H9 (cell line): ENCODE measurements around the gene PPP1R15A. TPM values are rescaled to one million over a fixed set of nuclear protein-coding genes. Genes with fewer than 3 reads are reported as not detected.

Source experiments
- DNase-seq: peaks from one replicate; pipeline ENCODE4 v3.0.0-alpha.2; 2017
- H2AFZ ChIP-seq: one replicate; pipeline ENCODE4 v1.6.1; 2013; ENCODE audit warnings: mild to moderate bottlenecking, low read length, control low read depth, moderate library complexity
- H2AK5ac ChIP-seq: 2 replicates; pipeline ENCODE4 v1.6.1; 2013; ENCODE audit warnings: low read length, control low read depth, mixed read lengths; ENCODE audit not compliant: insufficient read length
- H2BK120ac ChIP-seq: one replicate; pipeline ENCODE4 v1.6.1; 2013; ENCODE audit warnings: low read depth, mild to moderate bottlenecking, low read length, control low read depth, inconsistent platforms; ENCODE audit not compliant: poor library complexity, severe bottlenecking
- H2BK12ac ChIP-seq: 2 replicates; pipeline ENCODE4 v1.6.1; 2013; ENCODE audit warnings: low read length, control low read depth, mixed read lengths, low read depth; ENCODE audit not compliant: insufficient read length
- H2BK15ac ChIP-seq: 2 replicates; pipeline ENCODE4 v1.6.1; 2013; ENCODE audit warnings: low read depth, low read length, control low read depth
- H2BK20ac ChIP-seq: one replicate; pipeline ENCODE4 v1.6.1; 2013; ENCODE audit warnings: low read depth, mild to moderate bottlenecking, low read length, control low read depth, inconsistent platforms; ENCODE audit not compliant: poor library complexity, severe bottlenecking
- H2BK5ac ChIP-seq: 2 replicates; pipeline ENCODE4 v1.6.1; 2013; ENCODE audit warnings: low read length, control low read depth, mixed read lengths; ENCODE audit not compliant: insufficient read length
- H3K14ac ChIP-seq: 2 replicates; pipeline ENCODE4 v1.6.1; 2013; ENCODE audit warnings: low read length, control low read depth; ENCODE audit not compliant: insufficient read depth
- H3K18ac ChIP-seq: 2 replicates; pipeline ENCODE4 v1.6.1; 2013; ENCODE audit warnings: low read depth, mild to moderate bottlenecking, mixed read lengths, low read length, control low read depth; ENCODE audit not compliant: insufficient read length
- H3K23ac ChIP-seq: 2 replicates; pipeline ENCODE4 v1.6.1; 2013; ENCODE audit warnings: low read length, control low read depth, mixed read lengths, low read depth; ENCODE audit not compliant: insufficient read length
- H3K23me2 ChIP-seq: 2 replicates; pipeline ENCODE4 v1.6.1; 2013; ENCODE audit warnings: low read depth, mild to moderate bottlenecking, mixed read lengths, low read length, control low read depth; ENCODE audit not compliant: insufficient read length, poor library complexity, severe bottlenecking
- H3K27ac ChIP-seq: 2 replicates; pipeline ENCODE4 v1.5.1; 2013; ENCODE audit warnings: low read length, control low read depth, mixed read lengths, low read depth; ENCODE audit not compliant: insufficient read length
- H3K27me3 ChIP-seq: 2 replicates; pipeline ENCODE4 v1.6.1; 2013; ENCODE audit warnings: low read length, control low read depth, inconsistent platforms; ENCODE audit not compliant: insufficient read depth
- H3K4ac ChIP-seq: 2 replicates; pipeline ENCODE4 v1.6.1; 2013; ENCODE audit warnings: low read depth, mild to moderate bottlenecking, control low read depth, inconsistent platforms, low read length, moderate library complexity
- H3K4me1 ChIP-seq: 2 replicates; pipeline ENCODE4 v1.6.1; 2013; ENCODE audit warnings: low read length, control low read depth, inconsistent platforms; ENCODE audit not compliant: insufficient read depth
- H3K4me2 ChIP-seq: 2 replicates; pipeline ENCODE4 v1.6.1; 2013; ENCODE audit warnings: low read length, control low read depth, mixed read lengths; ENCODE audit not compliant: insufficient read length, insufficient read depth
- H3K56ac ChIP-seq: 2 replicates; pipeline ENCODE4 v1.6.1; 2013; ENCODE audit warnings: low read depth, mild to moderate bottlenecking, mixed read lengths, low read length, control low read depth; ENCODE audit not compliant: insufficient read length
- H3K79me1 ChIP-seq: 2 replicates; pipeline ENCODE4 v1.6.1; 2013; ENCODE audit warnings: low read depth, mild to moderate bottlenecking, moderate library complexity, low read length, control low read depth, inconsistent platforms; ENCODE audit not compliant: insufficient read depth, poor library complexity, severe bottlenecking
- H3K79me2 ChIP-seq: 2 replicates; pipeline ENCODE4 v1.6.1; 2013; ENCODE audit warnings: low read length, control low read depth, inconsistent platforms; ENCODE audit not compliant: insufficient read depth
- H3K9ac ChIP-seq: 2 replicates; pipeline ENCODE4 v1.6.1; 2013; ENCODE audit warnings: low read length, control low read depth, mixed read lengths; ENCODE audit not compliant: insufficient read length; ENCODE audit errors: extremely low read depth
- H3K9me3 ChIP-seq: one replicate; pipeline ENCODE4 v1.6.1; 2013; ENCODE audit warnings: low read depth, low read length, inconsistent platforms; ENCODE audit not compliant: control insufficient read depth
- H3T11ph ChIP-seq: one replicate; pipeline ENCODE4 v1.6.1; 2013; ENCODE audit warnings: mild to moderate bottlenecking, low read length, control low read depth, inconsistent platforms
- H4K20me1 ChIP-seq: one replicate; pipeline ENCODE4 v1.6.1; 2013; ENCODE audit not compliant: control insufficient read depth, insufficient read length, insufficient read depth
- H4K5ac ChIP-seq: 2 replicates; pipeline ENCODE4 v1.6.1; 2013; ENCODE audit warnings: low read depth, mild to moderate bottlenecking, mixed read lengths, low read length, control low read depth; ENCODE audit not compliant: insufficient read length
- H4K8ac ChIP-seq: replicated peaks from 2 replicates; pipeline ENCODE4 v1.6.1; 2013; ENCODE audit warnings: low read length, control low read depth, mixed read lengths, low read depth; ENCODE audit not compliant: insufficient read length
- H4K91ac ChIP-seq: 2 replicates; pipeline ENCODE4 v1.6.1; 2013; ENCODE audit warnings: low read depth, mild to moderate bottlenecking, moderate library complexity, mixed read lengths, low read length, control low read depth; ENCODE audit not compliant: insufficient read length
- H3K27ac Mint-ChIP-seq, 3 experiments: 2 replicates in 2 of 3; 3 replicates in 1 of 3; pipeline ENCODE4 v1.8.0; 2020 to 2021; ENCODE audit warnings: mixed read lengths in 3 of 3, mild to moderate bottlenecking in 1 of 3, moderate library complexity in 1 of 3
- H3K27me3 Mint-ChIP-seq: 2 replicates; pipeline ENCODE4 v1.8.0; 2021; ENCODE audit warnings: low read depth, mild to moderate bottlenecking, moderate library complexity, mixed read lengths
- H3K36me3 Mint-ChIP-seq, 3 experiments: 2 replicates in 2 of 3; 3 replicates in 1 of 3; pipeline ENCODE4 v1.8.0; 2020 to 2021; ENCODE audit warnings: low read depth in 3 of 3, mixed read lengths in 3 of 3; ENCODE audit not compliant: insufficient read depth in 1 of 3
- H3K4me1 Mint-ChIP-seq, 2 experiments: 2 replicates each; pipeline ENCODE4 v1.8.0; 2020; ENCODE audit warnings: mixed read lengths in 2 of 2
- H3K4me3 Mint-ChIP-seq, 2 experiments: 2 replicates in 1 of 2; 3 replicates in 1 of 2; pipeline ENCODE4 v1.8.0; 2020 to 2021; ENCODE audit warnings: mild to moderate bottlenecking in 2 of 2, mixed read lengths in 2 of 2, moderate library complexity in 1 of 2
- H3K9me3 Mint-ChIP-seq, 2 experiments: 2 replicates in 1 of 2; 3 replicates in 1 of 2; pipeline ENCODE4 v1.8.0; 2020; ENCODE audit warnings: mild to moderate bottlenecking in 2 of 2, mixed read lengths in 2 of 2, moderate library complexity in 1 of 2
- CTCF ChIP-seq: fragments of 200-600 bp; sonication (generic); conservative IDR thresholded peaks from 3 replicates; pipeline ENCODE4 v1.8.0; 2021; ENCODE audit warnings: antibody characterized with exemption, mild to moderate bottlenecking
- WGBS: extraction: QIAGEN DNeasy Blood & Tissue Kit; methylation state at CpG from one replicate; pipeline ENCODE4 v1.1.7; 2013; ENCODE audit warnings: missing lambda C conversion rate, low lambda C conversion rate, mixed read lengths; ENCODE audit not compliant: insufficient read length; ENCODE audit errors: extremely low coverage; 5-methylcytosine and 5-hydroxymethylcytosine counted together
- total RNA-seq: library from RNA; stranded (reverse); gene quantifications from 2 replicates; pipeline ENCODE4 v1.2.1, GENCODE V29; 2021

Gene PPP1R15A
- total RNA-seq, 1 experiment from 2014 or later, result 17.2 TPM

- Histone ChIP-seq H3K18ac (no peak overlapping the region), H2BK12ac (no peak overlapping the region), H3K14ac (no peak overlapping the region), H3K79me1 (no peaks in the 10 kb centered on the region), H3K23me2 (no peaks in the 10 kb centered on the region), H3K27ac (no peak overlapping the region), H2BK5ac (no peak overlapping the region), H3K4ac (no peak overlapping the region), H3K27me3 (no peaks in the 10 kb centered on the region), H2BK15ac (no peak overlapping the region), H3K79me2 (no peaks in the 10 kb centered on the region), H2AFZ (no peak overlapping the region), H3K23ac (no peak overlapping the region), H4K8ac (no peak overlapping the region), H3T11ph (no peak overlapping the region), H4K20me1 (no peaks in the 10 kb centered on the region), H4K91ac (no peak overlapping the region), H3K9me3 (no peaks in the 10 kb centered on the region), H2AK5ac (no peak overlapping the region), H4K5ac (no peak overlapping the region), H2BK20ac (no peak overlapping the region), H3K4me1 (no peaks in the 10 kb centered on the region), H3K4me2 (no peak overlapping the region), H3K56ac (no peak overlapping the region), H2BK120ac (no peak overlapping the region), H3K9ac (no peak overlapping the region)
- H3K4me1 Mint-ChIP-seq, result no peaks in the 10 kb centered on the region
- no CpG with 5 or more reads among the region's 2 CpGs for WGBS
- no peak for TF ChIP-seq CTCF
- H3K36me3 Mint-ChIP-seq, result peaks cover 46 to 77% (median 75%) of the 10 kb centered on the region in 3 experiments
- DNase-seq, result no peak
- H3K4me3 Mint-ChIP-seq, result no peak overlapping the region
- H3K27me3 Mint-ChIP-seq, result no peaks in the 10 kb centered on the region
- no peaks in the 10 kb centered on the region for H3K9me3 Mint-ChIP-seq
- no peak overlapping the region for H3K27ac Mint-ChIP-seq
These were observed 38.6 kb downstream of the PPP1R15A start for GRCh38 chr19:48910803-48911202.
